ENCODE measurements around the gene ATP6V1E1. TPM values are rescaled to one million over a fixed set of nuclear protein-coding genes. Genes with fewer than 3 reads are reported as not detected.

ATP6V1E1 gene
- total RNA-seq, 1 experiment from 2014 or later = 134 TPM

DNA sequence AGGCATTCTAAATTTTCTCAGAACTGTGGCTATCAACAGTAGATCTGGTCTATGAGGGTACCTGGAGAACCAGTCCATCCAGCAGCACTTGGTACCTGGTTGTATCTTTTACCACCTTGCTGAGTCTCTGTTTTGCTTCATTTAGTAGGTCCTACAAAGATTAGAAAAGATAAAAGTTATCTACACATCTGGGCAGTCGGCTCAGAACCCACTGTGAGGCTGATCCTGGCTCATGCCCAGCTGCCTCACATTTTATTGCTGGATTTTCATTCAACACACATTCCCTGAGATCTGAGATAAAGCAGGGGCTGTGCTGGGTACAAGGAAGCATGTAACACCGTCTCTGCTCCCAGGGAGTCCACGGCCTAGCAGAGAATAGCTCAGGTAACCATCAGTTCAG, 27.5 kb downstream of the ATP6V1E1 start:
- Histone ChIP-seq H3K27me3 (no peaks in the 10 kb centered on the region), H3K36me3 (peaks cover 66% of the 10 kb centered on the region), H3K4me3 (no peak overlapping the region), H3K9me3 (no peaks in the 10 kb centered on the region)
- no peak for DNase-seq

DNA sequence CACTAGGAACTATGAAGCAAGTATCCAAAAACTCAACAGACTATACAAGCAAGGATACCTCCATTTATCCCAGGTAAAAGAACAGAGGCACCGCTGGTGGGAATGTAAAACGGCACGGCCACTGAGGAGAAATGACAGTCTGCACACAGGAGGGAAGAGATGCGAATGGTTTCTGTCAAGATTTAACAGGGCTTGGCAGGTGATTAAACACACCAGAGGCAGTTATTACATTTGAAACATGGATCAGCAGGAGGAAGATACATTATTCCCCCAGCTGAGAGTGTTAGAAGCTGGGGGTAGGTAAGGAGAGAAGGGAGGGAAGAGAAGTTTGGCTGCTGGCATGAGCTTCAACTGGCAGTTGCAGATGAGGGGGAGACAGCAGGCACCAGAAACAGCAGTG, 30.2 kb downstream of the ATP6V1E1 start:
- Histone ChIP-seq H3K27me3 (no peaks in the 10 kb centered on the region), H3K4me3 (no peak overlapping the region), H3K9me3 (no peaks in the 10 kb centered on the region), H3K36me3 (peaks cover 78% of the 10 kb centered on the region)
- no peak for DNase-seq

DNA sequence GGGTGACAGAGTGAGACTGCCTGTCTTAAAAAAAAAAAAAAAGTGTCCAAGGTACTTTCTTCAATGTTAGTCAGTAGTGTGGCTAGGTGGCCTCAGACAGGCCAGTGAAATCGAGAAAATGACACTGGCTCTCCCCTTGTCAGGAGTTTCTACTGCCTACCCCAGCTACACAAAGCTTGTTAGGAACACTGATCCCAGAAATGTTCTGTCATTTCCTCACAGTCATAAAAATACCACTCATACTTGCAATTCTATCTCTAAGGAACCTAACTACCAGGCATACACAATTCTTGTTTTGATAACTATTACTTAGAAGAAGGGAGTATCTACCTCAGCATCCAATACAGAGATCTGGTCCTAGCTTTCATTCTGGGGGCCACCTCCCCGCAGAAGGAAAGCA, 31.3 kb downstream of the ATP6V1E1 start:
- peaks cover 78% of the 10 kb centered on the region for H3K36me3 ChIP-seq
- H3K9me3 ChIP-seq = no peaks in the 10 kb centered on the region
- H3K4me3 ChIP-seq = no peak overlapping the region
- DNase-seq = no peak
- H3K27me3 ChIP-seq = no peaks in the 10 kb centered on the region

DNA sequence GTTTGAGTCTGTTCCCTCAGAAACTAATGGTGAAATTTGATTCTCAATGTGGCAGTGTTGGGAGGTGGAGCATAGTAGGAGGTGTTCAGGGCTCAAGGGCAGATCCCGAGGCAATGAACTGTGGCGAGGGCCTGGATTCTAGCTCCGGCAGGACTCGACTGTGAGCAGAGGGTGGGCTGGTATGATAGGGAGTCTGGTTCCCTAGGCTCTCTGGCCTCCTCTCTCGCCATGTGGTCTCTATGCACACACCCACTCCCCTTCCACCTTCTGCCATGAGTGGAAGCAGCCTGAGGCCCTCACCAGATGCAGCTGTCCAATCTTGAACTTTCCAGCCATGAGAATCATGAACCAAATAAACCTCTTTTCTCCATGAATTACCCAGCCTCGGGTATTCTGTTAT, 32.3 kb downstream of the ATP6V1E1 start:
- H3K36me3 ChIP-seq = peaks cover 84% of the 10 kb centered on the region
- DNase-seq = no peak
- no peaks in the 10 kb centered on the region for H3K9me3 ChIP-seq
- H3K4me3 ChIP-seq = no peak overlapping the region
- no peaks in the 10 kb centered on the region for H3K27me3 ChIP-seq

DNA sequence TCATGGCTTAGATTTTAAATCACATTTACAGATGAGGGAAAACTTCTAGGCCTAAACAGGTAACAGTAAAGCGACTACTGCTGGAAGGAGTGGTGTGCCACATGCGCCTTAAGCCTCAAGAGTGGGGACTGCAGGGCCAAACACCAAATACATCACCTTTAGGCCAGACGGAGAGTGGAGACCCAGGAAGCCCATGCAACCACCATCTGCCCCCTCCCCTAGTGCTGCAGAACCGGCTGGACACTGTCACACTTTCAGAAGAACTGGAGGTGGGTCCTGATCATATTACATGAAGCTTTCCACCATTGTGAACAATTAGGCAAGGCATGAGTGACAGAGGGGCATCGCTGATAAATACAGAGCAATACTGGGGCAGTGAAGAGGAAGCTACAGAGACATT, 36.3 kb downstream of the ATP6V1E1 start:
- Histone ChIP-seq H3K27me3 (no peaks in the 10 kb centered on the region), H3K9me3 (no peaks in the 10 kb centered on the region), H3K4me3 (no peak overlapping the region), H3K36me3 (peaks cover 49% of the 10 kb centered on the region)
- no peak for DNase-seq

DNA sequence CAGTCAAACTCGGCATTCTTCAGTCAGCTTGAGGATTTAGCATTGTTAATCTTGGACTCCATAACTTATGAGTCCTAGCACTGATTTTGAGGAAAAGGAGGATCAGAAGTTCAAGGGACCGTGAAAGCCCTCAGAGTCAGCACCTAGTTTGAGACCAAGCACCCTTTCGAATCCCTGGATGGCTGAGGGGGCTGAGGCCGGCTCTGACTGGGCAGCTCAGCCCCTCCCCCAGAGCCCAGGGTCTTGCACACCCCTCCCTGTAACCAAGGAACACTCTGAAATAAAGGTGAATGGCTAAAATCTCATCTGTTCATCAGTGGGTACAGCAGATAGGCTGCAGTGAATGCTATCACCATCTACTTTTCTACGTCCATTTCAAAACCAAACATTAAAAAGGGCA, 38.0 kb downstream of the ATP6V1E1 start:
- no peak overlapping the region for H3K4me3 ChIP-seq
- DNase-seq = no peak
- H3K9me3 ChIP-seq = no peaks in the 10 kb centered on the region
- H3K36me3 ChIP-seq = peaks cover 33% of the 10 kb centered on the region
- no peaks in the 10 kb centered on the region for H3K27me3 ChIP-seq

DNA sequence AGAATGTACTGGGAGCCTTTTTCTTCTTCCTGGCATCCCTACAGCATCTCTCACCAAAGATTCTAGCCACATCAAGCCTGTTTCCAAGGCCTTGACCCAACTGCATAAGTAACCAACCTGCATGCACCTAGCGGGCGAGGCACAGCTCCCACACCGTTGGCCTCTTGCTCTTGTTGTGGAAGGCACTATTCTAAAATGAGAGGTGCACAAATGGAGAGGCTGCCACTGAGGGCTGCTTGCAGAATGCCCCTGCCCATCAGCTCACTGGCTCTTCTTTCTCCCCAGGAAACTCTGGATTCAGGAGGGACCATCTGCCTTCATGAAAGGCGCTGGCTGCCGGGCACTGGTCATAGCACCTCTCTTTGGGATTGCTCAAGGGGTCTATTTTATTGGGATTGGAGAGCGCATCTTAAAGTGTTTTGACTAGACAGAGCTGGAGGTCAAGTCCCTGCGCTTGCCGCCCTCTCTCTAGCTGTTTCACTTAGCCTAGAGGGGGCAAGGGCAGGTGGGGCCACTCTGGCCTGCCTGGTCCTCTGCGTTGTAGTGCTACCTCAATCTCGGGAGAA, 38.7 kb downstream of the ATP6V1E1 start:
- H3K4me3 ChIP-seq = no peak overlapping the region
- DNase-seq = no peak
- no peaks in the 10 kb centered on the region for H3K27me3 ChIP-seq
- peaks cover 26% of the 10 kb centered on the region for H3K36me3 ChIP-seq
- no peaks in the 10 kb centered on the region for H3K9me3 ChIP-seq

DNA sequence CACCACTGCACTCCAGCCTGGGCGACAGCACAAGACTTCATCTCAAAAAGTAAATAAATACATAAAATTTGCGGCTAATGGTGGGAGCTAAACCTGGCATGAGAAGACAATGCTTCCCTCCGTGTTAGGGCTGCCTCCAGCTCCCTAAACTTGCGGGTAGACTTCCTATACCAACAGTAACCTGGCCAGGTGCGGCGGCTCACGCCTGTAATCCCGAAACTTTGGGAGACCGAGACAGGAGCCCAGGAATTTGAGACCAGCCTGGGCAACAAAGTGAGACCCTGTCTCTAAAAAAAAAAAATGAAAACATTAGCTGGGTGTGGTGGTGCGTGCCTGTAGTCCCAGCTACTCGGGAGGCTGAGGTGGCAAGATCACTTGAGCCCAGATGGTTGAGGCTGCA, 39.9 kb downstream of the ATP6V1E1 start:
- Histone ChIP-seq H3K9me3 (no peaks in the 10 kb centered on the region), H3K27me3 (no peaks in the 10 kb centered on the region), H3K4me3 (no peak overlapping the region), H3K36me3 (peaks cover 15% of the 10 kb centered on the region)
- no peak for DNase-seq

DNA sequence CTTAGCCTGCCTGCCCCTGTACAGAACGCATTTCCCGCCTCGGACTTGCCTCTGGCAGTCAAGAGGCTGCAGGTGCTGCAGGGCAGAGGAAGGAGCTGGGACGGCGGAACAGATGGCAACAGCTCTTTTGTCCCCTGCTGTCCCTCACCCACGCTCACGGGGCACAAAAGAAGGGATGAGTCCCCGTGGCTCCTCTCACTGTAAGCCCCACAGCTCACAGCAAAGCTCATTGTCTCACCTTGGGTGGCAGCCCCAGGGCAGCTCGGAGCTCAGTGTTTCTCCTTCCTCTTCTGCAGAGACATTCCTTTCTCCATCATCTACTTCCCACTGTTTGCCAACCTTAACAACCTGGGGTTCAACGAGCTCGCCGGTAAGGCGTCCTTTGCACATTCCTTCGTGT, 40.9 kb downstream of the ATP6V1E1 start:
- Histone ChIP-seq H3K36me3 (peaks cover 7% of the 10 kb centered on the region), H3K4me3 (no peak overlapping the region), H3K27me3 (no peaks in the 10 kb centered on the region), H3K9me3 (no peaks in the 10 kb centered on the region)
- DNase-seq = no peak

DNA sequence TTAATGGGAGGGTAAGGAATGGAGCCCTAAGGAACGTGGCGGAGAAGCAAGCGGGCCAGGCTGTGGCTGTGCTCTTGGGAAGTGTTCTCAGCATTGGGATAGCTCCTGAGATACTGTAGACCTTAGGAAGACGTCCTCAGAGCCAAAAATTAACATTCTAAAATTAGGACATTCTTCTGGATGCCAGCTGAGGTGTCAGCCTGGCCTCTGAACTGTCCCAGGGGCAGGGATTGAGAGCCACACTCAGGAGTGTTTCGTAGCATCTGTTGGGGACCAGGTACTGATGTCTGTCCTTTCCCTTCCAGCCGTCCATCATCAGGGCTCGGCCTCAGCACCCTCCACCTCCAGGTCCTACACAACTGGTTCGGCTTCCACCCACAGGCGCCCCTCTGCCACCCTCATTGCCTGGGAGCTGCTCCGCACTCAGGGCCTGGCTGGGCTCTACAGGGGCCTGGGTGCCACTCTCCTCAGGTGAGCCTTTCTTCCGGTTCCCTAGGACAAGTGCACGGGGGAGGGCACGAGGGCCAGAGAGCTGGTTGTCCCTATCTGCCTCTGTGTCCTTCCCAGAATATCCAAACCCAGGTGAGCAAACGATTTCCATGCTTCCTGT, 41.6 kb downstream of the ATP6V1E1 start:
- no peaks in the 10 kb centered on the region for H3K27me3 ChIP-seq
- H3K4me3 ChIP-seq = no peak overlapping the region

DNA sequence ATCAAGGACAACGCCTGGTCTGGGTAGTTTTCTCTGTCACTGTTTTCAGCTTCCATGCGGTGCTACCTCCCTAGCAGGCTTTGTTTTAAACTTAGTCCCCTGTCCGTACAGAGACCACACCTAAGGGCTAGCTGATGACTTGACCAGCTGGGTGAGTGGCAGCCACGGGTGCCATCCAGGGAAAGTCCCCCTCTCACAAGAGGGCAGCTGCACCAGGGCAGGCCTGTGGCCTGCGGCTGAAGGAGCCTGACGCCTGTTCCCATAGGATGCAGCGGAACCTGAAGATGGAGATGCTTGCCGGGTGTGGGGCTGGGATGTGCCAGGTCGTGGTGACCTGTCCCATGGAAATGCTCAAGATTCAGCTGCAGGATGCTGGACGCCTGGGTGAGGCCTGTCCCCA, 45.4 kb downstream of the ATP6V1E1 start:
- Histone ChIP-seq H3K9me3 (no peaks in the 10 kb centered on the region), H3K36me3 (no peaks in the 10 kb centered on the region), H3K27me3 (no peaks in the 10 kb centered on the region), H3K4me3 (no peak overlapping the region)
- DNase-seq = no peak

More for the DNA sequence above, 41.6 kb downstream of the ATP6V1E1 start:
- DNase-seq = no peak
- Histone ChIP-seq H3K9me3 (no peaks in the 10 kb centered on the region), H3K36me3 (peaks cover 4% of the 10 kb centered on the region)

DNA sequence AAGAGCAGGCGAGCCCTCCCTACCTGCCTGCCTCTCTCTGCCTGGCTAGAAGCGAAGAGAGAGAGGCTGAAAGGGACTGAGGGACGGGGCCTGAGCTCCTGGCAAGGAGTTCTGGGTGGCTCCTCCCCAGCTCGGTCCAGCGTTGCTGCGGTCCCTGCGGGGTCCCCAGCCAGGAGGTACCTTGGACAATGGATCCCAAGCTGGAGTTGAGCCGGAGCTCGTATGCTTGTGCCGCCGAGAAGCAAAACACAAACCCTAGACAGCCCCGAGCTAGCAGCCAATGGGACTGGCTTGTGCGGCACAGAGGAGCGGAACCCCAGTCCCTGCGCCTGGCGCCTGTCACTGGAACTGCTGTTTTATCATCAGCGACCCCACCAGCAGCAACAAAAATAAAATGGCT, 46.9 kb downstream of the ATP6V1E1 start:
- Histone ChIP-seq H3K9me3 (no peaks in the 10 kb centered on the region), H3K4me3 (no peak overlapping the region), H3K27me3 (no peaks in the 10 kb centered on the region), H3K36me3 (no peaks in the 10 kb centered on the region)
- DNase-seq = no peak

DNA sequence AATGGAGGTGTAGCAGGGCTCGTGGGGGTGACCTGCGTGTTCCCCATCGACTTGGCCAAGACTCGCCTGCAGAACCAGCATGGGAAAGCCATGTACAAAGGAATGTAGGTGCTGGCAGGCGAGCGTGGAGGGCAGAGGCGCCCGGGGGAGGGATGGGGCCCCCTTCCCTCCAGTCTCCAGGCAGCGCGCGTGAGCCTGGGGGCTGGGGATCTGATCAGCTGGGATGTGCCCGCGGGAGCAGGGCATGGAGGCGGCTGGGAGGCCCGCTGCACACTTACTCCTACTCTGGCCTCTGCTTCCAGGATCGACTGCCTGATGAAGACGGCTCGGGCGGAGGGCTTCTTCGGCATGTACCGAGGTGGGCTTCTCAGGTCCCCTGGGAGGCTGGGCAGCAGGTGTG, 47.5 kb downstream of the ATP6V1E1 start:
- Histone ChIP-seq H3K4me3 (no peak overlapping the region), H3K27me3 (no peaks in the 10 kb centered on the region), H3K9me3 (no peaks in the 10 kb centered on the region), H3K36me3 (no peaks in the 10 kb centered on the region)
- no peak for DNase-seq

DNA sequence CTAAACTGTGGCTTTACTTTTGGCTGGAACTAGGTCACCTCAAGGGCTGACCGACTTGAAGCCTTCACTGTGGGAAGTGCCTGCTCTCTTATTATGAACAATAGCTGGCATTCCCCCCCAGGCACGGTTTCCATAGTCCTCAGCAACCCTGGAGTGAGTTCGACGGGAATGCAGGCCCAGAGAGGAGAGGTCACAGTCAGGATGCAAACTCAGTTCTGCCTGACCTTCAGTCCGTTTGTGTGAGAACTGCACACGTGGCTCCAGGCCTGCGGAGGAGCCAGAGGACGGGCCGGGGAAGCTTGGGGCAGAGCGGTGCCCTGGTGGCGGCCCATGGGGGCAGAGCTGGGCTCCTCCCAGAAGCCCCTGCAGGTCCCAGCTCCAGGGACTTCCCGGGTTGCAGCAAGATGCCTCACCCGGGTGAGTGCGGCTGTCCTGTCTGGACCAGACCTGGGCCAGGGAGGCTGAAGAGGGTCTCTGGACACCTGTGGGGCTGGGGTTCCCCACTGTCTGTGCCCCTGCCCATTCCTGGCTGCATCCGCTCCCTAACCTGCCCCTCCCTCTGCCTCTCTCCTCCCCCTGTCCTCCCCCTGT, 48.0 kb downstream of the ATP6V1E1 start:
- H3K36me3 ChIP-seq = no peaks in the 10 kb centered on the region
- DNase-seq = no peak
- no peak overlapping the region for H3K4me3 ChIP-seq

DNA sequence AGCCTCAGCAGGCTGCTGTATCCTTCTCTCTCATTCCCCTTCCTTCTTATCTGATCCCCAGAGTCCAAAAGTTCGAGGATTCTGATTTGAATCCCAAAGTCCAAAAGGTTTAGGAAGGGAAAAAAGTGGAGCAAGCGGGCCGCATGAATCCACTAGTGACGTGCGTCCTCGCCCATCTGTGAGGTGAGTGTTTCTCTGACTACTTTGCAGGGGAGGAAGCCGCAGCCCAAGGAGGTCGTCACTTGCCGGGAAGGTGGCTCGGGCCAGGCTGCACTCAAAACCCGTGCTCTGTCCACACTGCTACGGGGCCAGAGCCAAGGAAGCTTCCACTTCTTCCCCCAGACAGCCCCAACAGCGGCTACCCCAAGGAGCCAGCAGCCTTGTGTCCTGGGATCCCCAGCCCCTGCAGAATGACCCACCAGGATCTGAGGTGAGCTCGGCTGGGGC, 49.0 kb downstream of the ATP6V1E1 start:
- no peaks in the 10 kb centered on the region for H3K27me3 ChIP-seq
- DNase-seq = no peak
- no peaks in the 10 kb centered on the region for H3K36me3 ChIP-seq

More for the DNA sequence above, 48.0 kb downstream of the ATP6V1E1 start:
- no peaks in the 10 kb centered on the region for H3K27me3 ChIP-seq
- no peaks in the 10 kb centered on the region for H3K9me3 ChIP-seq

DNA sequence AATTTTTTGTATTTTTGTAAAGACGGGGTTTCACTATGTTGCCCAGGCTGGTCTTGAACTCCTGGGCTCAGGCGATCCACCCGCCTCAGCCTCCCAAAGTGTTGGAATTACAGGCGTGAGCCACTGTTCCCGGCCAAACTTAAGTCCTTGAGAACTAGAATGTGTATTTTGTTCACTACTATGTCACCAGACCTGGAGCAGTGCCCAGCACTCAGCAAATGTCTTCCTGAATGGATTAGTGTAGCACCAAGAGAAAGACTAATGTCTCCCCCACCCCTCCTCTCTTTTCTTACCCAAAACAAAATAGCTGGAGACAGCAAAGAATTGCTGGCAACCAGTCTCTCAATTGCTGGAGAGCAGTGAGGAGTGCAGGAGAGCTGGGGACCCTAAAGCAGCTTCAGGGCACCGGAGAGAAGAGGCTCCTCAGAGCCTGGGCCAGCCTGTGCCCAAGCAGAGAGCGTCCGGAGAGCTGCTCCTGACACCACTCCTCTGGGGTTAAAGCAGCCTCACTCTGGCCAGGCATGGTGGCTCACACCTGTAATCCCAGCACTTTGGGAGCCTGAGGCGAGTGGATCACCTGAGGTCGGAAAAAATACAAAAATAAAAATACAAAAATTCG, 50.3 kb downstream of the ATP6V1E1 start:
- Histone ChIP-seq H3K4me3 (no peak overlapping the region), H3K9me3 (no peaks in the 10 kb centered on the region), H3K36me3 (no peaks in the 10 kb centered on the region), H3K27me3 (no peaks in the 10 kb centered on the region)
- DNase-seq = peak; percentile 31

More for the DNA sequence above, 49.0 kb downstream of the ATP6V1E1 start:
- no peaks in the 10 kb centered on the region for H3K9me3 ChIP-seq
- H3K4me3 ChIP-seq = no peak overlapping the region

DNA sequence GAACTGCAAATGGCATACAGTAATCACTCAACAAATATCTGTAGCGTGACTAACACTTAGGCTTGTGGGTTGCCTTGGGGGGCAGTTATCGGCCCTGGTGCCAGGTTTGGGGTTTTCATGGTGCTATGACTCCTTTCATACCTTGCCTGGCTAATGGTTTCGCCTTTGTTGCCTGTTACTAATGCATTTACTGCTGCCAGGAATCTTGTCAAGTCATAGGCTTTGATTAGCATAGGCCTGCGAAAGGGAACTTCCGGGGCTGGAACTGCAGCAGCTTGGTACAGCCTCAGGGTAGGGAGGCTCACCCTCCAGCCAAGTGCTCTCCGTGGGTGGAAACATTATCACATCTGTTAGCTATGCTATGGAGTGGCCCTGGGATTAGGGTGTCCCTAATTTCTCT, 52.1 kb downstream of the ATP6V1E1 start:
- Histone ChIP-seq H3K27me3 (no peaks in the 10 kb centered on the region), H3K9me3 (no peaks in the 10 kb centered on the region), H3K36me3 (no peaks in the 10 kb centered on the region), H3K4me3 (no peak overlapping the region)
- DNase-seq = peak; percentile 96

DNA sequence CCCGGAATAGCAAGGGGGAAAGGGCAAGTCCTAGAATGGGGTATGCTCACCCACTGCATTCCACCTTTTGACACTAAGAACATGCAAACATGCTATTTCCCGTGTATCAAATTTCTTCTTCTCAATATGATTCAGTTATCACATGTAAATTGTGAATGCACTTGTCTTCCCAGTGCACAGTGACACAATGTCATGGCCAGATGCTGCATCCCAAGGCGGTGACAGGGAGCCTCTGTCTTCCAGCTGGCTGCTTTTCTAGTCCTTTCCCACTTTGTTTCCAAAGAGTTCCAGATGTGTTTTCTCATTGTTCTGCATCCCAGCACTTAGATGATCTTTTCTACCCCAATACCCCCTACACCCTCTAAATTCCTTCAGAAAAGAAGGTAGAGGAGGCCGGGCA, 52.9 kb downstream of the ATP6V1E1 start:
- Histone ChIP-seq H3K9me3 (no peaks in the 10 kb centered on the region), H3K36me3 (no peaks in the 10 kb centered on the region), H3K4me3 (no peak overlapping the region), H3K27me3 (no peaks in the 10 kb centered on the region)
- DNase-seq = no peak
